GM18858 (cell line): ENCODE measurements around the gene MCM3AP.

Experiments used
- ATAC-seq: cut with Tn5 transposase; IDR thresholded peaks from one replicate; pipeline ENCODE4 v1.9.1; 2021; ENCODE audit not compliant: unreplicated experiment

Gene MCM3AP

GRCh38 chr21:46220275-46220810, 65.1 kb downstream of the MCM3AP start:
- ATAC-seq, result no peak

DNA sequence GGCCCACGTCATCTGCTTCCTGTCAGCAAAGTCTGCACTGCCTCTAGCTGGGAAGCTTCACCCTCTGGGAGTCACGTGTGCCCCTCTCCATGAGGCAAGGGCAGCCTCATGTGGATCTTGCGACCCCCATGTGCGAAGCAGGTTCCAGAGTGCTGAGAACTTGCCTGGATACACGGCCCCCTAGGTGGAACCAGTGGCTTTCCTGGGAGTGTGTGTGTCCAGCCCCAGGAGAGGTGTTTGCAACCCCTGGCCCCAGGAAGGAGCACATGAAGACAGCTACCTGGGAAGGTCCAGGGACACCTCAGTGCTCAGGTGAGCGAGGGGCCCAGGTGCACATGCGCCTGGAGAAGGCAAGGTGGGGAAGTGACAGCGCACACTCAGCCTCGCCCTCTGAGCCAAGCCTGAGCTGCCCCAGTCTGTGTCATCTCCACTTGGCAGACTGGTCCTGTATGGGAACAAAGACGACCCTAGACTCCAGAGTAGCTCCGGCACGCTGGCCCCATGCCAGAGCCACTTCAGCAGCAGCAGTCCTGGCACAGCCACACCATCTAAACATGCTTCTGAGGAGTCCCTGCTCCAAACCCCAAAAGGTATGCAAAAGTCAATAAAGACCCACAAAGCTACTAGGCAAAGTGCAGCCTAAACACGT, 65.7 kb downstream of the MCM3AP start:
- ATAC-seq, result no peak

GRCh38 chr21:46218906-46219590, 66.4 kb downstream of the MCM3AP start:
- no peak for ATAC-seq

DNA sequence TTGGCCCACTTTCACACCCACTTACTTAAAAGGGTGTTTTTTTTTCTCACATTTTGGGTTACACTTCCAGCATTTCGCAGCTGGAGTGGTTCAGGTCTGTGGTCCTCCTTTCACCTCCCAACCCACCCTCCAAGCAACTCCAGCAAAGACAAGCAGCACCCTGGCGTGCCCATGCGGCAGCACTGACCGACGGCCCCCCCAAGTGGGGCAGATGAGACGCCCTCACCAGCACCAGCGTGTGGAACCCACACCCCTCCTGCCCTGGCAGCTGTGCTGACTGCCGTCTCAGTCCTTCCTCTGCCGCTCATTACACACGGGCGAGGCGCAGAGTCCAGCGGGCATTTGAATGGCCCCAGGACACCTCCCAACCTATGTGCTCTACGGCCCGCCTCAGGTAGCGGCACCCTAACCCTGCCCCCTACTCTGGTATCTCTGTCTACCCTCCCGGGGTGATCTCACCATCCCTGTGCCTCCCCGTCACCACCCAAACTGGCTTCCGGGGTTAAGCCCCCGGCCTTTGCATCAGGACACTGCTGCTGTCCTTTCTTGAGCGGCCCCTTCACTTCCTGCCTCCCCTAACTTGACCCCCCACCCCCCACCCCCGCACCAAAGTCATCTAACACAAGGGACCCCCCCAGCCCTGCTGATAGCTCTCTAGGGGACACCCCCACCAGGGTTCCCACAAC, 67.8 kb downstream of the MCM3AP start:
- no peak for ATAC-seq

DNA sequence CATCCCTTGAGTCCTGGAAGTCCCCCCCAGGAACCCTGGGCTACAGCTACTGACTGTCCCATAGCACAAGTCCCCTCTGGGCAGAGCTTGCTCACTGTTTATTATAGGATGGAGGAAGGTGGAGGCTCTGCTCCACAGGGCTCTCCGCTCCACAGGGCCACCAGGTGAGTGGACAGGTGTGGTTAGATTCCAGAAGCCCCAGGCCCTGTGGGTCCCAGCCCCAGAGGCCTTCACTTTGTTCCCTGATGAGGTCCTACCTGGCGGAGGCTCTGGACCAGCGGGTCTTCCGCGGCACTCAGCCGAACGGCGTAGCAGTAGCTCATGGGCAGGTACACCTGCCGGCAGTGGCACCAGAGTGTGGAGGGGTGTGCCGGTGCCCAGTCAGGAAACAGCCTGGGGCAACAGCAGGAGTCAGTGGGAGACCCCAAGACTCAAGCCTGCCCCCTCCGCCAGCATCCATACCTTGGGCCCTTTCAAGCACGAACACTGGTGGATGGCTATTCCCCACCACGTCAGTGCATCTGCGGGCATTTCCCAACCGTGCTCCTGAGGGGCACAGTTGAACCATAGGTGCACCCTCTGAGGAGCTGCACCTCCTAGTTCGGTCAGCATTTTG, 69.2 kb downstream of the MCM3AP start:
- no peak for ATAC-seq

- ATAC-seq, result no peak
These were observed 69.8 kb downstream of the MCM3AP start for GRCh38 chr21:46215436-46216131.

- ATAC-seq, result no peak
These were observed 70.7 kb downstream of the MCM3AP start for GRCh38 chr21:46214478-46215340.

- ATAC-seq, result no peak
These were observed 71.7 kb downstream of the MCM3AP start for GRCh38 chr21:46213620-46214286.

DNA sequence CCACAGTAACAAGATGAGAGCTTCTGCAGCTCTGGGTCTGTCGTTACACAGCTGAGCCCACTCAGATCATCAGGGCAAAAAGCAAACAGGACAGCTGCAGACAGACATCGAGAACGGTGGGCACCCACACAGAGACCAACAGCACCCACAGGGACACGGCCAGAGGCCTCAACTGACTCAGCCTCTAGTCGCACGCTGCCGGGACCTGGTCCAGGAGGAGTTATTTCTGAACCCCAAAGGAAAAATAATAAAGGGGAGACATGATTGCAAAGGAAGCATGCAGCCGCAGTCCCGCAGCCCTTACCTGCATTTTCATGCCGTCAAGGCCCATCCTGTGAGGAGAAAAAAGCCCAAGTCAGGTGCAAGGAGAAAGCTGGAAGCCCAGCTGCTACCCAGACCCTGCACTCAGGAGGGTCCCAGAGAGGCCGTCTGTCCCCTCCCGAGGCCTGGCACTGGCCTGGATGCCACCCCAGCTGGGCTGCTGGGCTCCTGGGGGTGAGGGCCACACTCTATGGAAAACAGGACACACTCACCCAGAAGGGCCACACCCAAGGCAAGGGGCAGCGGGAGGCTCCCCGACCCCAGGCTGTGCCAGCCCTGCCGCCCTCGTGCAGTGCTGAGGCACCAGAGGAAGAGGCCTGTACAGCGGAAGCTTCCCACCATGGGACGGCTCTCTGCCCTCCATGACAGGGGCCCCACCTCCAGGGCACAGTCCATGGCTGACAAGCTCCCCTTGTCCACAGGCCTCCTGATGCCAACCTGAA, 72.5 kb downstream of the MCM3AP start:
- ATAC-seq, result no peak

DNA sequence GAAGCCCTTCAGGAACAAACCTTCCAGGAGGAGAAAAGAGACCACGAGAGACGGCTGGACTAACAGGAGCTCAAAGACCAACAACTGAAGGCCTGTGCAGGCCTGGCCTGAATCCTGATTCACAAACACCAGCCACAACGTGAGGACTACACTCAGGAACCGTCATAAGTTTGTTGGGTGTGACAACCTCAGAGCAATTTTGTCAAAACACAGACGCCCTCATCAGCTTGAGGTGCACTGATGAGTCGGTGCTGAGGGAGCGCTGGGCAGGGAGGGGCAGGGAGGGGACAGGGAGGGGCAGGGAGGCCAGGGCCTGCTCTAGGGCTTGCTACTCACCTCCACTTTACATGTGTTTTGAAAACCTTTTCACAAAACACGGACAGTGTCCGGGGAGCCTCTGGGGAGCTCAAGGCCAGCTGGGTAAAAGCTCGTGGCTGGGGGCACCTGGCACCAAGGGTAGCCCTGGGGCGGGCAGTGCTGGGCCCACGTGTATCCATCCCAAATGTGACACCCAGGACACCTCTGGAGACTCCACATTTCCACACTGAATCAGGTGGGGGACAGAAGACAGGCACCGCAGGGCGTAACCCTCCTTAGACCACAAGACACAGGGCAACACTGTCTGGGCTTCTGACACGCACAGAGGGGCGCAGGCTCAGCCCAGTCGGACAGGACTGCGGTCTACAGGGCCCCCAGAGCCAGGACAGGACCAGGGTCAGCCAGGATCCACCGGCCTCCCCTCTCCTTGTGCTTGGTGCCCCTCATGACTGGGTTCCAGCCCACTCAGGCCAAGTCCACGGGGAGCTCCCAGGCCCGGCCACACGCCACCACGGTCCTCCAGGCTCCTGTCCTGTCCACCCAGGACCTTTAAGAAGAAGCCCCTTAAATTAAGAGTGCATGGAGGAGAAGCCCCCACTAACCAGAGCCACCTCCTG, 73.4 kb downstream of the MCM3AP start:
- ATAC-seq, result no peak

- no peak for ATAC-seq
These were observed 74.0 kb downstream of the MCM3AP start for GRCh38 chr21:46211376-46211775.

GRCh38 chr21:46210378-46211136, 74.9 kb downstream of the MCM3AP start:
- no peak for ATAC-seq

- no peak for ATAC-seq
These were observed 76.4 kb downstream of the MCM3AP start for GRCh38 chr21:46208761-46209721.

- no peak for ATAC-seq
These were observed 77.4 kb downstream of the MCM3AP start for GRCh38 chr21:46207920-46208591.
